GM18511 (cell line): Measurements from ENCODE around the gene AIF1.
"Not testable (repeated sequence)": the region's sequence is repeated elsewhere in the genome, so short reads cannot be mapped to it uniquely, and the experiment has no call there.

Source experiments
- ATAC-seq: cut with Tn5 transposase; IDR thresholded peaks from one replicate; pipeline ENCODE4 v1.9.1; 2021; ENCODE audit warnings: mild to moderate bottlenecking, moderate library complexity; ENCODE audit not compliant: unreplicated experiment

The AIF1 gene

GRCh38 chr6:31580807-31581433 lies 34.1 kb upstream of the AIF1 start:
- peak; percentile 79 for ATAC-seq

DNA sequence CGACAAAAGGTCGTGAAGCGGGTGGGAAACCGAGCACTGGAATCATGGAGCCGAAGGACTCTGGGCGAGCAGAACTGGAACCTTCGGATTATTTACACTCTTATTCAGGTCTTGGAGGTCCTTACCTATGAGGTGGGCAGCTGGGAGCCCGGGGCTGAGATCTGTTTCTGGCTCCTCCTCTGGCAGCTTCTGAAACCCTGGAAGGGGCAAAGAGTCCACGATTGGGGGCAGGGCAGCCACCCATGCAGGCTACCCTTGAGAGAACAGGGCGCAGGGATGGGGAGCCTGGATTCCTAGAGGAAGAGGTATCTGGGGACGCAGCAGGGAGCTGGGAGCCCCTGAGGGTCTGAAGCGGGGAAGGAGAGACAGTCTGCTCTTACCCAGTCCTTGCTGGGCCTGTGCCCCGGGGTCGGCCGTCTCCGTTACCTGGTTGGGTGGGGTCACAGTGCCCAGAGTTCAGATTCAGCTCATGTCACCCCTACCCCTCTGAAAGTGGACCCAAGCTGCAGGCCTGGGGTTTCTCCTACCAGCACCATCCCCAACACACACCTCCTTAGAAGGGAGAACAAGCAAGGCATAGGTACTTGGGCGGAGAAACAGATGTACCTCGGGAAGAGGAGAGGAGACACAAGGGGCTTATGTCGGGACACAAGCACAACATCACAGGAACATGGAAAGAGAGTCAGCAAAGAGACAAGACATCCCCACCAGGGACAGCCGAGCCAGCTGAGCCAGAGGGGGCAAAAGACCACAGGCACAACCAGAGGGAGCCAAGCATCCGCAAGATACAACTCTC lies 33.4 kb upstream of the AIF1 start:
- no peak for ATAC-seq

GRCh38 chr6:31582230-31582643 lies 32.8 kb upstream of the AIF1 start, which contains the start of gene LTB:
Gene LTB (minus strand): TSS chr6:31582424. CDS start chr6:31582417, 7 bp downstream.
- ATAC-seq: no peak

GRCh38 chr6:31585491-31585890 lies 29.5 kb upstream of the AIF1 start:
- ATAC-seq: no peak

DNA sequence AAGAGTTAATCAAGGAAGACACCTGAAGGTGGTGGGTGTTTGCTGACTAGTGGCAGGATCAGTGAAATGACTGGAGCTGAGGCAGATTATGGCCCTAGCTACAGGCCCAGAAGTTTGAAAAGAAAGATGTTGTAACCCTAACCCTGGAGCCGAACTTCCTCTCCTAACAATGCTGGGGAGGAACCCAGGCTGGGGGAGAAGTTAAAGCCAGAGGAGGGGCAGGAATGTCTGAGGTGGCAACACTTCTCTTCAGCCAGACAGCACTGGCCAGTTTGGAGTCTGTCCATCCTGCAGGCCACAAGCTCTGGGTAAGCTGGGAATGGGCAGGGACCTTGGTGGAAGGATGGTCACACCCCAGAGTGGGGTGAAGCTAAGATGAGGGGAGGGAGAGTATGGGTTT lies 29.0 kb upstream of the AIF1 start, which contains the start of gene LST1:
Gene LST1 (plus strand): TSS at position 270 of the 400 bp plus-strand sequence. CDS start 1,023 bp downstream, outside the sequence.
- ATAC-seq: no peak

GRCh38 chr6:31586599-31587281 lies 28.3 kb upstream of the AIF1 start:
- no peak for ATAC-seq

DNA sequence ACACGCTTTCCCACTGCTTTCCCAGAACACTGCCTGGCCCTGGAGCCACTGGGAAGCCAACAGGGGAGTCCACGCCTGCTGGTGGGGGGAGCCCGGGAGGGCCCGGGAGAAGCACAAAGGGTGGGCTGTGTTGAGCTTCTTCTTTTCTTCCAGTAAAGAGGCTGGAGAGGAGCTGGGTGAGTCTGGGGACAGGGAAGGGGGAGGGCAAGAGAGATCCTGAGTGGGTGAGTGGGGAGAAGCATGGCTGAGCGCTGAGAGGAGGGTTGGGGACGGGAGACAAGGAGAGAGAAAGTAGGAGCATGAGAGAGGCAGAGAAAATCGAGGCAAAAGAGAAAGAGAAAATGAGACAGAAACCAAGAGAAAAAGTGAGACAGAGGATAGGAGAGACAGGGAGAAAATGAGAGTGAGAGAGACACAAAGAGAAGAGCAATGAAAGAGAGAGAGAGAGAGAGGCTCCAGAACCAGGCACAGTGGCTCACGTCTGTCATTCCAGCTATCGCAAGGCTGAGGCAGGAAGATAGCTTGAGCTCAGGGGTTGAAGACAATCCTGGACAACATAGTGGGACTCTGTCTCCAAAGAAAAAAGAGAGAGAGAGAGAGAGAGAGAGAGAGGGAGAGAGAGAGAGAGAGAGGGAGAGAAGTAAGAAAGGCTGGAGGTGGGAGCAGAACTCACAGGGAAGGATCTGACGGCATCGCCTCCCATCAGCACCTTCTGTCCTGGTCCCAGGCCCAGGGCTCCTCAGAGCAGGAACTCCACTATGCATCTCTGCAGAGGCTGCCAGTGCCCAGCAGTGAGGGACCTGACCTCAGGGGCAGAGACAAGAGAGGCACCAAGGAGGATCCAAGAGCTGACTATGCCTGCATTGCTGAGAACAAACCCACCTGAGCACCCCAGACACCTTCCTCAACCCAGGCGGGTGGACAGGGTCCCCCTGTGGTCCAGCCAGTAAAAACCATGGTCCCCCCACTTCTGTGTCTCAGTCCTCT lies 26.9 kb upstream of the AIF1 start:
- ATAC-seq: no peak

DNA sequence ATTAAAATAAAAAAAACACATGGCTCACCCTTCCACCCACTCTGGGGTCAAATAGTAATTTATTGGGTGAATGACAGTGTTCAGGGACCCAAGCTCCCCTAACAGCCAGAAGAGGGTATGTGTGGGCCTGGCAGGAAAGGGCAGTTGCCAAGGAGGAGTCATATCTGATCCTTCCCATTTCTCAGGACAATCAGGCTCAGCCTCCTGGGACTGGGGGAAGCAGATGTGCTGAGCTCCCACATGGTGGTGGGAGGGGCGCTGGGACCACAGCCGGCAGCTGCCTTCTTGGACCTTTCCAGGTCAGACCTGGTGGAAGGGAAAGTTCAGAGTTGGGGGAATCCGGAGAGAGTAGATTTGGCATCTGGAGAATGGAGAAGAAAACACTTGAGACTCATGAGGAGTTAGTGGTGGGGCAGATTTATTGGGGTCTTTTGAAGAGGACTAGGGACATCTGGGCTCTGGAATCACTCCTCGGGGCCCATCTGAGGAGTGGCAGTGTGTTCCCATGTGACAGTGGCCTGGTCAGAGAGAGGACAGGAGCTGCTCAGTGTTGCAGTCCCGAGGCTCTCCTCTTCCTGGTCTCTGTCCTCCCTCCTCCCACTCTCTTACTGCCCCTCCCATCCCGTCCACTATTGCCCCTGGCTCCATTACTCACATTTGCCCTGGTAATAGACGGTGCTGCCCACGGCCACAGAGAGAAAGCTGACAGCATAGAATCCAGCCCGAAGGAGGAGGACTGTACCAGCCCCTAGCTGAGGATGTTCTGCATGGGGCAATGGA lies 26.0 kb upstream of the AIF1 start:
- no peak for ATAC-seq

DNA sequence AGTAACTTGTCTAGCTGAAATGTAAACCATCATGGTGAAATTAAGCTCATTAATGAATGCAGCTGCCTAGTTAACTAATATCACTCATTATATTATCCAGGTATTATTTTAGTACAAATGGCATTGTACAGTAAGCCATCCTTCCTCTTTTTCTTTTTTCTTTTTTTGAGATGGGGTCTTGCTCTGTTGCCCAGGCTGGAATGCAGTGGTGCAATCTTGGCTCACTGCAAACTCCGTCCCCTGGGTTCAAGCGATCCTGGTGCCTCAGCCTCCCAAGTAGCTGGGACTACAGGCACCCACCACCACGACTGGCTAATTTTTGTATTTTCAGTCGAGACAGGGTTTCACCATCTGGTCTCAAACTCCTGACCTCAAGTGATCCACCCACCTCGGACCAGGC lies 24.3 kb upstream of the AIF1 start:
- ATAC-seq: not testable (repeated sequence)

- no peak for ATAC-seq
Observed at GRCh38 chr6:31592396-31592771, 22.6 kb upstream of the AIF1 start.

- ATAC-seq: no peak
Observed at GRCh38 chr6:31597006-31597405, 18.0 kb upstream of the AIF1 start.

- no peak for ATAC-seq
Observed at GRCh38 chr6:31607317-31607716, 7.7 kb upstream of the AIF1 start.

GRCh38 chr6:31609519-31610406 lies 5.3 kb upstream of the AIF1 start:
- ATAC-seq: no peak

DNA sequence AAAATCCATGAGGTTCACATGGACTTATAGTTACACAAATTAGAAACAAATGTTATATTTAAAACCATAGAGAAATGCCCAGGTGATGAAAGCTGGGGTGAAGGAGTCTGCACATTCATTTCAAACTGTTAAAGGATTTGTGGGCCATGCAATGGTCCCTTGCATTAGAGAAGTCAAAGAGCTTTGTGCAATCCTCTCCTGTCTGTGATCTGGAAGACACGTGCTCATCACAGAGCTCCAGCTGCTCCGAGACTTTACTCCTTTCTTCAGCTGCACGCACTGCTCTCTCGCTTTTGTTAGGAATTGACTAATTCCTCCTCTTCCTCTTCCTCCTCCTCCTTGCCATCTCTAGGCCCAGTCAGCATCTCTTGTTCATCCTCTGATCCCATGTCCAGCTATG lies 4.1 kb upstream of the AIF1 start:
- no peak for ATAC-seq

GRCh38 chr6:31614075-31614619 lies 887 bp upstream of the AIF1 start:
- no peak for ATAC-seq

GRCh38 chr6:31615748-31616147 lies 714 bp downstream of the AIF1 start:
- no peak for ATAC-seq

GRCh38 chr6:31617010-31617409 lies 2.0 kb downstream of the AIF1 start:
- ATAC-seq: no peak

- ATAC-seq: peak; percentile 88
Observed at GRCh38 chr6:31619805-31620585, 5.0 kb downstream of the AIF1 start.
